ENCODE results near the gene PFAS. TPM values are rescaled to one million over a fixed set of nuclear protein-coding genes. Genes with fewer than 3 reads are reported as not detected.

Gene PFAS
- total RNA-seq, 1 donor from 2014 or later, result 208 TPM

- Mint-ChIP-seq H3K36me3 (ENCODE audit: low read depth) (peaks cover 22% of the 10 kb centered on the region), H3K4me1 (peaks cover 57% of the 10 kb centered on the region)
These were observed 26.8 kb upstream of the PFAS start for GRCh38 chr17:8222380-8222629.

DNA sequence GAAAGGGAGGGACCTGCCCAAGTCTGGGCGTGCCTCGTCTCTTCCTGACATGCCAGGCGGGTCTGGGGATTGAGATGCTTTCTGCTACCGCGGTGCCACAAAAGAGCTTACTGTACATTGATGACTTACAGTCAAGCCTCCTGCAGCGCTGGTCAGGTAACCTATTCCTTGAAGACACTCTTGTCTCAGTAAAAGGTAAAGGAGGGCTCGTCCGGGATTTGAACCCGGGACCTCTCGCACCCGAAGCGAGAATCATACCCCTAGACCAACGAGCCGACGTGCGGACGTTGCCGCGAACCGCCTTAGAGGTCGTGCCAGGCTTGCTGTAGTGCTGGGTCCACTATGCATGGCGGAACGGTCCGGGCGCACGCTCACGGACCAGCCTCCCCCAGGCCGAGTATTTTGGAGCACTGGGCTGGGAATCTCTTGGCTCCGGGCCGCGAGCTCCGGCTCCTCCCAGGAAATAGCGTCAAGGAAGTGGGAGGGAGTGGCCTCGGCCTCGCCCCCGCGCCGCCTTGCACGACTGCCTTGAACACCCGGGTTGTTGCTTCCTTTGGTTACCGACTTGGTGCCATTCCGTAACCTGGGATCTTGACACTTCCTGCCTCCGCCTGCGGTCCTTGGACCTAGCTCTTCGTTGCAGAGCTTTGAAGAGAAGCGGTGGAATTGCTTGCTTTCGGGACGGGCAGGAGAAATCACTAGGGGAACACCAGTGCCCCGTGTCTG lies 26.3 kb upstream of the PFAS start:
- Mint-ChIP-seq H3K4me3 (peak overlapping the region; percentile 98), H3K4me1 (peaks cover 60% of the 10 kb centered on the region), H3K9me3 (no peaks in the 10 kb centered on the region), H3K36me3 (ENCODE audit: low read depth) (peaks cover 27% of the 10 kb centered on the region), H3K27me3 (peaks cover 7% of the 10 kb centered on the region), H3K27ac (peak overlapping the region; percentile 93)
- peak; percentile 96 for DNase-seq
- intact Hi-C loops (cut with micrococcal nuclease), result loop anchor here (1.0 to 2.0 kb wide), 8 partner anchors 12 to 102 kb away; partner anchors contain the start of genes AURKB, PFAS and RANGRF

More at GRCh38 chr17:8222380-8222629, 26.8 kb upstream of the PFAS start:
- H3K4me3 Mint-ChIP-seq, result peak overlapping the region; percentile 98
- peaks cover 7% of the 10 kb centered on the region for H3K27me3 Mint-ChIP-seq
- H3K27ac Mint-ChIP-seq, result peak overlapping the region; percentile 93
- intact Hi-C loops (cut with micrococcal nuclease), result loop anchor here (1.0 to 2.0 kb wide), 8 partner anchors 12 to 102 kb away; partner anchors contain the start of genes AURKB, PFAS and RANGRF
- DNase-seq, result no peak
- no peaks in the 10 kb centered on the region for H3K9me3 Mint-ChIP-seq

GRCh38 chr17:8223356-8224126 lies 25.5 kb upstream of the PFAS start:
- intact Hi-C loops (cut with micrococcal nuclease), result loop anchor here (2.0 kb wide), 2 partner anchors 65 to 77 kb away; partner anchors contain the start of gene RANGRF
- peak overlapping the region; percentile 98 for H3K4me3 Mint-ChIP-seq
- no peaks in the 10 kb centered on the region for H3K9me3 Mint-ChIP-seq
- H3K4me1 Mint-ChIP-seq, result peaks cover 56% of the 10 kb centered on the region
- H3K36me3 Mint-ChIP-seq (ENCODE audit: low read depth), result peaks cover 31% of the 10 kb centered on the region
- peaks cover 7% of the 10 kb centered on the region for H3K27me3 Mint-ChIP-seq
- peak; percentile 86 for DNase-seq
- peak overlapping the region; percentile 93 for H3K27ac Mint-ChIP-seq

GRCh38 chr17:8224891-8225812 lies 23.9 kb upstream of the PFAS start:
- peak overlapping the region; percentile 74 for H3K27ac Mint-ChIP-seq
- H3K4me3 Mint-ChIP-seq, result peak overlapping the region; percentile 98
- intact Hi-C loops (cut with micrococcal nuclease), result no loop called here

GRCh38 chr17:8225813-8226535 lies 23.1 kb upstream of the PFAS start:
- Mint-ChIP-seq H3K9me3 (no peaks in the 10 kb centered on the region), H3K36me3 (ENCODE audit: low read depth) (peaks cover 45% of the 10 kb centered on the region), H3K27me3 (peaks cover 6% of the 10 kb centered on the region), H3K27ac (peak overlapping the region; percentile 70), H3K4me3 (peak overlapping the region; percentile 59), H3K4me1 (peaks cover 49% of the 10 kb centered on the region)
- intact Hi-C loops (cut with micrococcal nuclease), result loop anchor here (1.0 kb wide), 2 partner anchors 21 to 88 kb away; no protein-coding TSS in a partner anchor
- DNase-seq, result peak; percentile 91

More at GRCh38 chr17:8224891-8225812, 23.9 kb upstream of the PFAS start:
- Mint-ChIP-seq H3K27me3 (peaks cover 7% of the 10 kb centered on the region), H3K4me1 (peaks cover 53% of the 10 kb centered on the region), H3K9me3 (no peaks in the 10 kb centered on the region), H3K36me3 (ENCODE audit: low read depth) (peaks cover 42% of the 10 kb centered on the region)
- peak; percentile 65 for DNase-seq

DNA sequence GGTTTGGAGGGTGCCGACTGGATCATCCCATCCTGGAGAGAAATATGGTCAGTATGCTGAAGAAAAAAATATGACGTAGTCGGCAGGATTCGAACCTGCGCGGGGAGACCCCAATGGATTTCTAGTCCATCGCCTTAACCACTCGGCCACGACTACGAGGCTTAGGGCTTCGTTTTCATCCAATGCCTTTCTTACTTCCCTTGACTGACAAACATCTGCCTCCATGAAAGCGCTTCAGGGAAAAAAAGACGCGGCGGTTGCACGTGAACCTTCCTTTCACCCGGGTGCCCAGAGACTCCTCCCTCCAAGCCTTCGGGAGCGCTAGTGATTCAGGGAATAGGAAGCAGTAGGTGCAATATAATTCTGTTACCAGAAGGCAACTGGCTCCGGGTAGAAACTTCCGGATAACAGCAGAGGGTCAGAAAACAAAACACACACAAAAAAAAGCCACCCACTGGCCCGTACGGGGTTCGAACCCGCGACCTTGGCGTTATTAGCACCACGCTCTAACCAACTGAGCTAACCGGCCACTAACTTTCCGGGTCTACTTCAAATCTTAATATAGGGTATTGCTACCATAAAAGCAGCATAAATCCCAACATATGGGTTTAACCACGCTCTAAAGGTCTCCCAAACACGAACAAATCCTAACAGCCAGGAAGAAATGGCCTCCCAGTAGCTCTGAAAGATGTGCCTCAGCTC lies 22.4 kb upstream of the PFAS start:
- intact Hi-C loops (cut with micrococcal nuclease), result loop anchor here (1.0 kb wide), 2 partner anchors 21 to 88 kb away; no protein-coding TSS in a partner anchor

GRCh38 chr17:8227238-8227581 lies 21.9 kb upstream of the PFAS start:
- Mint-ChIP-seq H3K4me1 (peaks cover 42% of the 10 kb centered on the region), H3K9me3 (no peaks in the 10 kb centered on the region), H3K27ac (peak overlapping the region; percentile 70), H3K36me3 (ENCODE audit: low read depth) (peaks cover 53% of the 10 kb centered on the region), H3K27me3 (peaks cover 4% of the 10 kb centered on the region), H3K4me3 (peak overlapping the region; percentile 34)
- intact Hi-C loops (cut with micrococcal nuclease), result no loop called here
- no peak for DNase-seq

More for the DNA sequence above, 22.4 kb upstream of the PFAS start:
- H3K27ac Mint-ChIP-seq, result peak overlapping the region; percentile 70
- peak; percentile 81 for DNase-seq
- peaks cover 52% of the 10 kb centered on the region for H3K36me3 Mint-ChIP-seq (ENCODE audit: low read depth)
- no peaks in the 10 kb centered on the region for H3K9me3 Mint-ChIP-seq
- H3K27me3 Mint-ChIP-seq, result peaks cover 6% of the 10 kb centered on the region
- H3K4me1 Mint-ChIP-seq, result peaks cover 46% of the 10 kb centered on the region
- peak overlapping the region; percentile 59 for H3K4me3 Mint-ChIP-seq

- H3K4me1 Mint-ChIP-seq, result peaks cover 8% of the 10 kb centered on the region
- intact Hi-C loops (cut with micrococcal nuclease), result no loop called here
- DNase-seq, result no peak
- peaks cover 74% of the 10 kb centered on the region for H3K36me3 Mint-ChIP-seq (ENCODE audit: low read depth)
- H3K9me3 Mint-ChIP-seq, result no peaks in the 10 kb centered on the region
- no peak overlapping the region for H3K27ac Mint-ChIP-seq
- no peaks in the 10 kb centered on the region for H3K27me3 Mint-ChIP-seq
- H3K4me3 Mint-ChIP-seq, result no peak overlapping the region
These were observed 17.4 kb upstream of the PFAS start for GRCh38 chr17:8231701-8232100.

DNA sequence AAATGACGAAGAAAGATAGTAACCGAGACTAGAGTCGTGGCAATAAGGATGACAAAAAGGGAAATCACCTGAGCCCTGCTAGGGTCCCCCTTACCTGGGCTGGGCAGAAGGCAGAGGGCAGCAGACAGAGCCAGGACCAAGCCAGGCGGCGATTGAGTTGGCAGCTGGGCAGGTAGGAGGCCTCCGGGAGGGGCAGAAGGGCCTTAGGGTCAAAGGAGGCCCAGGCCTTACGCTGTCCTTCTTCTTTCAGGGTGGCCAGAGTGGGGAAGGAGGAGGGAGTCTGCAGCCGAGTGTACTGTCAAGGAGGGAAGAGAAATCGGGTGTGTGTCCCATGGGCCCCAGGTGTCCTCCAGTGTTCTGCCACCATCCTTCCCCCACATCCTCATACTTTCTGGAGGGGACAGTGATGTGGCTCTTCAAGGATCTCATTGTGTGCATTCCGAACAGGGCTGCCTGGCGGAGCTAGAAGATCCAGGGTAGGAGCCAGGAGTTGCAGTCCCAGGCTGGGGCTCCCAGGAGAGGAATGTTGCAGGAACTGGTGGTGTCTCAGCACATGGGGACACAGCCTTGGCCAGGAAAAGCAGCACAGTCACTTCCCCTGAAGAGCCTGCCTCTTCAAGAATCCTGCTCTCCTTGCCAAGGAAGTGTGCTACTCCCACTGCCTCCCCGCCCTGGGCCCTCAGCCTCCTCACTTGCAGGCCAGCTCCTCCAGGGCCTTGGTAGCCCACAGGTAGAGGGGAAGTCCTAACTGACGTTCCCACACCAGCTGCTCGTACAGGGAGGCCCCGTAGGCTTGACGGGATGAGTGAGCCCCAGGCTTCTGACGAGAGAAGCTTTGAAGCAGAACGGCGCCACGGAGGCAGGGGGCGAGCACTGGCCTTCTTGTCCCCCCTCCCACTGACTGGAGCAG lies 14.5 kb upstream of the PFAS start:
- H3K4me1 Mint-ChIP-seq, result peaks cover 6% of the 10 kb centered on the region
- H3K36me3 Mint-ChIP-seq (ENCODE audit: low read depth), result peaks cover 72% of the 10 kb centered on the region
- no peaks in the 10 kb centered on the region for H3K9me3 Mint-ChIP-seq
- H3K4me3 Mint-ChIP-seq, result no peak overlapping the region
- no peak for DNase-seq
- no peak overlapping the region for H3K27ac Mint-ChIP-seq
- no peaks in the 10 kb centered on the region for H3K27me3 Mint-ChIP-seq
- intact Hi-C loops (cut with micrococcal nuclease), result no loop called here

DNA sequence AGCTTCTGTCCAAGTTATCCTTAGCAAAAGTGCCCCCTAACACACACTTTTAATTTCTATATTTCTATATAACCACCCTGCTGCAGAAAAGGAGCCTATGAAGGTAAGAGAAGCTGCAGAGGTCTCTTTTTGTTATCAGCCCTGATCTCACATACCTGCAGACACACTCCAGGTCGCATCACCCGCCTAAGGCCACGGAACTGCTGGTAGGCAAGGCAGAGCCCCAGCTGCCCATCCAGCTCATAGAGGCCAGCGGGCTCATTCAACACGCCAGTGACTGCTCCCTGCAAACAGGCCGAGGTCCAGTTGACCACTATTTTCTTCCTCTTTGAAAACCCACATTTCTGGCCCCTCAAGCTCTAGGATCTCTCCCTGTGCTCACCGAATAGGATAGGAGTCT lies 13.4 kb upstream of the PFAS start:
- H3K9me3 Mint-ChIP-seq, result no peaks in the 10 kb centered on the region
- peaks cover 6% of the 10 kb centered on the region for H3K4me1 Mint-ChIP-seq
- H3K36me3 Mint-ChIP-seq (ENCODE audit: low read depth), result peaks cover 70% of the 10 kb centered on the region
- DNase-seq, result no peak
- no peak overlapping the region for H3K4me3 Mint-ChIP-seq
- no peaks in the 10 kb centered on the region for H3K27me3 Mint-ChIP-seq
- H3K27ac Mint-ChIP-seq, result no peak overlapping the region
- intact Hi-C loops (cut with micrococcal nuclease), result no loop called here

- H3K36me3 Mint-ChIP-seq (ENCODE audit: low read depth), result peaks cover 65% of the 10 kb centered on the region
- no peak overlapping the region for H3K27ac Mint-ChIP-seq
- H3K4me1 Mint-ChIP-seq, result peaks cover 6% of the 10 kb centered on the region
- intact Hi-C loops (cut with micrococcal nuclease), result no loop called here
- H3K4me3 Mint-ChIP-seq, result no peak overlapping the region
- DNase-seq, result no peak
- H3K9me3 Mint-ChIP-seq, result no peaks in the 10 kb centered on the region
- H3K27me3 Mint-ChIP-seq, result no peaks in the 10 kb centered on the region
These were observed 11.9 kb upstream of the PFAS start for GRCh38 chr17:8237175-8237574.

DNA sequence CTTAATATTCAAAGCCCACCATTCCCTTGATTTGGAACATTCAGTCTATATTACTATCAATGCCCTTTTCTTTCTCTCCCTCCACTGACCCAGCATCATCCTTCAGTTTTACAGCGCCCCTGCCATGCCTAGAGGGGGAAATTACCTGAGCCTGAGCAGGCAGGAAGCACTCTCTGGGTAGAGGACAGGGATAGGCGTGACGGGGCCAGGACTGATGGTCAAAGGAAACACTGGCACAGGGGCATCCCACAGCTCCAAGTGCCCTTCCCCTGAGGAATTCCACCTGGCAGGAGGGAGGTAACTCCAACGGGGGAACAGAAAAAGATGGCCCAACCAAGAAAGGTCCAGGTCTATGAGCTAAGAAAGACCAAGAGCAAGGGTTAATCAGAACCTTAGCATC lies 11.2 kb upstream of the PFAS start:
- peaks cover 10% of the 10 kb centered on the region for H3K4me1 Mint-ChIP-seq
- H3K27ac Mint-ChIP-seq, result no peak overlapping the region
- peaks cover 63% of the 10 kb centered on the region for H3K36me3 Mint-ChIP-seq (ENCODE audit: low read depth)
- H3K9me3 Mint-ChIP-seq, result no peaks in the 10 kb centered on the region
- H3K4me3 Mint-ChIP-seq, result no peak overlapping the region
- DNase-seq, result no peak
- H3K27me3 Mint-ChIP-seq, result no peaks in the 10 kb centered on the region
- intact Hi-C loops (cut with micrococcal nuclease), result no loop called here
